PC-3 (cell line): Measurements from ENCODE around the gene RETREG1. TPM values are rescaled to one million over a fixed set of nuclear protein-coding genes. Genes with fewer than 3 reads are reported as not detected.

ENCODE experiments used
- ATAC-seq: fragments of 200-7000 bp; cut with Tn5 transposase; 2 replicates; pipeline ENCODE4 v1.9.1; 2020; ENCODE audit warnings: mild to moderate bottlenecking, moderate library complexity
- BruUV-seq: library from RNA; stranded (reverse); fragments of 400-500 nt; replicated peaks from 2 replicates; lab custom pipeline; 2021; lab: Mats Ljungman, UMichigan
- CTCF ChIA-PET: fragments of 300-600 bp; sonication (Branson Sonifier 250); formaldehyde crosslinking; loops from one replicate; lab custom pipeline; 2022; ENCODE audit warnings: antibody characterized with exemption; lab: Charles Lee
- POLR2A ChIA-PET: fragments of 300-600 bp; sonication (Branson Sonifier 250); formaldehyde crosslinking; loops from one replicate; lab custom pipeline; 2022; ENCODE audit warnings: antibody characterized with exemption; ENCODE audit not compliant: unreplicated experiment; lab: Charles Lee
- DNase-seq: peaks from one replicate; pipeline ENCODE4 v3.0.0-alpha.2; 2015
- H2AFZ ChIP-seq: fragments of 300-600 bp; sonication (generic); 2 replicates; pipeline ENCODE4 v1.6.0; 2016; ENCODE audit warnings: antibody characterized with exemption, low read length
- H3F3A ChIP-seq: fragments of 300-600 bp; sonication (generic); one replicate; pipeline ENCODE4 v1.6.0; 2017; ENCODE audit warnings: antibody characterized with exemption, low read length, control low read depth, mild to moderate bottlenecking; ENCODE audit not compliant: unreplicated experiment
- H3K27ac ChIP-seq: fragments of 300-600 bp; sonication (generic); 2 replicates; pipeline ENCODE4 v1.5.1; 2016; ENCODE audit warnings: mild to moderate bottlenecking, low read length
- H3K27me3 ChIP-seq: fragments of 300-600 bp; sonication (generic); 2 replicates; pipeline ENCODE4 v1.6.1; 2016; ENCODE audit warnings: low read length, mixed read lengths
- H3K36me3 ChIP-seq: fragments of 300-600 bp; sonication (generic); 2 replicates; pipeline ENCODE4 v1.6.1; 2016; ENCODE audit warnings: low read depth, mixed run types, low read length, mixed read lengths
- H3K4me1 ChIP-seq: fragments of 300-600 bp; sonication (generic); 2 replicates; pipeline ENCODE4 v1.5.1; 2016; ENCODE audit warnings: low read length; ENCODE audit not compliant: insufficient read depth
- H3K4me2 ChIP-seq: fragments of 300-600 bp; sonication (generic); 2 replicates; pipeline ENCODE4 v1.6.0; 2016; ENCODE audit warnings: low read length
- H3K4me3 ChIP-seq: fragments of 300-600 bp; sonication (generic); 2 replicates; pipeline ENCODE4 v1.5.1; 2016; ENCODE audit warnings: mild to moderate bottlenecking, low read length, mixed read lengths
- H3K79me2 ChIP-seq: fragments of 300-600 bp; sonication (generic); 2 replicates; pipeline ENCODE4 v1.6.1; 2017; ENCODE audit warnings: low read length, mixed read lengths
- H3K9ac ChIP-seq: fragments of 300-600 bp; sonication (generic); 2 replicates; pipeline ENCODE4 v1.6.0; 2016; ENCODE audit warnings: mild to moderate bottlenecking, low read length
- H3K9me2 ChIP-seq: fragments of 300-600 bp; sonication (generic); replicated peaks from 2 replicates; pipeline ENCODE4 v1.6.1; 2016; ENCODE audit warnings: mixed run types, low read length, mixed read lengths
- H3K9me3 ChIP-seq: fragments of 300-600 bp; sonication (generic); 2 replicates; pipeline ENCODE4 v1.6.1; 2016; ENCODE audit warnings: low read length, mixed read lengths
- H4K20me1 ChIP-seq: fragments of 300-600 bp; sonication (generic); 2 replicates; pipeline ENCODE4 v1.6.1; 2016; ENCODE audit warnings: low read length, mixed read lengths
- EZH2 ChIP-seq: fragments of 300-600 bp; sonication (generic); IDR thresholded peaks from one replicate; pipeline ENCODE4 v1.6.1; 2017; ENCODE audit warnings: antibody characterized with exemption, mild to moderate bottlenecking, low read length; ENCODE audit not compliant: unreplicated experiment
- EZH2phosphoT487 ChIP-seq: fragments of 300-600 bp; sonication (generic); IDR thresholded peaks from 2 replicates; pipeline ENCODE4 v1.6.1; 2018; ENCODE audit warnings: mild to moderate bottlenecking, antibody characterized with exemption, low read length, borderline replicate concordance
- intact Hi-C: fragments of 100-400 bp; cut with micrococcal nuclease; formaldehyde crosslinking; loops from 2 replicates; pipeline ENCODE4 v1.9.0; 2023
- total RNA-seq: library from RNA; depleted of rRNA; stranded (reverse); fragments of >200 nt; gene quantifications from 2 replicates; pipeline ENCODE4 v1.2.3, GENCODE V29; 2014
- TF ChIP-seq, protein P1 (sequence below): fragments of 300-600 bp; sonication (generic); conservative IDR thresholded peaks from 2 replicates; pipeline ENCODE4 v1.5.1; 2017; ENCODE audit warnings: antibody characterized with exemption, low read depth, mild to moderate bottlenecking, low read length

RETREG1 gene
- total RNA-seq, 1 experiment from 2014 or later: 1.7 TPM

DNA sequence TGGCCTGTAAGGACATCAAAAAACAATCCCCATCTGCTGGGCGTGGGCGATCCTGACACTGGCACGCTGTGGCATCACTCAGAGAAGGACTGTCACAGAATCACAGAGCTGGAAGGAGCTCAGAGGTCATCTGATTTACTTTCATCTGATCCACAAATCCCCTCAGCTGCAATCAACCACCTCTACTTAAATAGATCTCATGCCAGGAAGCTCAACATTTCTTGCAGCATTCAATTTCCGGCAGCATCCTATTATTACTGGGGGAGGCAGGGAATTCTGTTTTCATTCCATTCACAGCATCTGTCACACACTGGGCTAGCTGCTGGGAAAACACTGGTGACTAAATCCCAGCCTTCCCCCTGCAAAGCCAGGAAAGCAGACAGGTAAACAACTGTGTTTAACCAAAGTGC, 38.3 kb downstream of the RETREG1 start:
- H3K27ac ChIP-seq: no peak overlapping the region
- H3K9ac ChIP-seq: no peak overlapping the region
- TF ChIP-seq, protein P1, sequence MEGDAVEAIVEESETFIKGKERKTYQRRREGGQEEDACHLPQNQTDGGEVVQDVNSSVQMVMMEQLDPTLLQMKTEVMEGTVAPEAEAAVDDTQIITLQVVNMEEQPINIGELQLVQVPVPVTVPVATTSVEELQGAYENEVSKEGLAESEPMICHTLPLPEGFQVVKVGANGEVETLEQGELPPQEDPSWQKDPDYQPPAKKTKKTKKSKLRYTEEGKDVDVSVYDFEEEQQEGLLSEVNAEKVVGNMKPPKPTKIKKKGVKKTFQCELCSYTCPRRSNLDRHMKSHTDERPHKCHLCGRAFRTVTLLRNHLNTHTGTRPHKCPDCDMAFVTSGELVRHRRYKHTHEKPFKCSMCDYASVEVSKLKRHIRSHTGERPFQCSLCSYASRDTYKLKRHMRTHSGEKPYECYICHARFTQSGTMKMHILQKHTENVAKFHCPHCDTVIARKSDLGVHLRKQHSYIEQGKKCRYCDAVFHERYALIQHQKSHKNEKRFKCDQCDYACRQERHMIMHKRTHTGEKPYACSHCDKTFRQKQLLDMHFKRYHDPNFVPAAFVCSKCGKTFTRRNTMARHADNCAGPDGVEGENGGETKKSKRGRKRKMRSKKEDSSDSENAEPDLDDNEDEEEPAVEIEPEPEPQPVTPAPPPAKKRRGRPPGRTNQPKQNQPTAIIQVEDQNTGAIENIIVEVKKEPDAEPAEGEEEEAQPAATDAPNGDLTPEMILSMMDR: no peak
- TF ChIP-seq EZH2phosphoT487: no peak
- TF ChIP-seq EZH2: no peak
- no TSS peak for BruUV-seq
- no peaks in the 10 kb centered on the region for H3K79me2 ChIP-seq
- no peaks in the 10 kb centered on the region for H3K27me3 ChIP-seq
- no peaks in the 10 kb centered on the region for H3K36me3 ChIP-seq
- no peak overlapping the region for H3K4me2 ChIP-seq
- POLR2A ChIA-PET: no interaction called here
- no peak for ATAC-seq
- CTCF ChIA-PET: no interaction called here
- H2AFZ ChIP-seq: no peak overlapping the region
- H3K4me1 ChIP-seq: peaks cover 27% of the 10 kb centered on the region
- no peaks in the 10 kb centered on the region for H4K20me1 ChIP-seq
- peaks cover 4% of the 10 kb centered on the region for H3F3A ChIP-seq
- H3K9me3 ChIP-seq: no peaks in the 10 kb centered on the region
- no peaks in the 10 kb centered on the region for H3K9me2 ChIP-seq
- intact Hi-C loops: no loop called here
- DNase-seq: no peak
- H3K4me3 ChIP-seq: no peak overlapping the region

DNA sequence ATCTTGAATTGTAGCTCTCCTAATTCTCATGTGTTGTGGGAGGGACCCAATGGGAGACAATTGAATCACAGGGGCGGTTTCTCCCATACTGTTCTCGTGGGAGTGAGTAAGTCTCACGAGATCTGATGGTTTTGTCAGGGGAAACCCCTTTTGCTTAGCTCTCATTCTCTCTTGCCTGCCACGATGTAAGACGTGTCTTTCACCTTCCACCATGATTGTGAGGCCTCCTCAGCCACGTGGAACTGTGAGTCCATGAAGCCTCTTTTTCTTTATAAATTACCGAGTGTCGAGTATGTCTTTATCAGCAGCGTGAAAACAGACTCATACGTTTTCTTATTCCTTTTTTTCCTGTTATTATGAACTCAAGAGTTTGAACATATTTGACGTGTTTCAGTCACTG, 39.1 kb downstream of the RETREG1 start:
- Histone ChIP-seq H3K9ac (no peak overlapping the region), H3K4me3 (no peak overlapping the region), H3K4me2 (no peak overlapping the region), H3K27me3 (no peaks in the 10 kb centered on the region), H3K79me2 (no peaks in the 10 kb centered on the region), H3K36me3 (no peaks in the 10 kb centered on the region), H3K9me3 (no peaks in the 10 kb centered on the region), H2AFZ (no peak overlapping the region), H3K27ac (no peak overlapping the region), H3K9me2 (no peaks in the 10 kb centered on the region), H4K20me1 (no peaks in the 10 kb centered on the region), H3K4me1 (peaks cover 27% of the 10 kb centered on the region), H3F3A (peaks cover 4% of the 10 kb centered on the region)
- no peak for ATAC-seq
- no peak for DNase-seq
- intact Hi-C loops: no loop called here
- no peak for TF ChIP-seq EZH2phosphoT487
- no peak for TF ChIP-seq EZH2
- TF ChIP-seq, protein P1: no peak
- POLR2A ChIA-PET: no interaction called here
- no TSS peak for BruUV-seq
- CTCF ChIA-PET: no interaction called here
